ENCODE results near the gene SPACDR.

GRCh38 chr7:100486753-100487446 lies 22.8 kb upstream of the SPACDR start:
- TF ChIP-seq CTCF (IDR thresholded peaks at IDR 0.05): no peak
- TF ChIP-seq POLR2A (IDR thresholded peaks at IDR 0.05): no peak
- no peak for TF ChIP-seq POLR2AphosphoS5 (IDR thresholded peaks at IDR 0.05)
- no peak for TF ChIP-seq EP300 (IDR thresholded peaks at IDR 0.05)

Measured in suprapubic skin (tissue), 4 donors.